ENCODE measurements around the gene IGFBP6.
"Not testable (repeated sequence)": the region's sequence is repeated elsewhere in the genome, so short reads cannot be mapped to it uniquely, and the experiment has no call there.

IGFBP6 gene

DNA sequence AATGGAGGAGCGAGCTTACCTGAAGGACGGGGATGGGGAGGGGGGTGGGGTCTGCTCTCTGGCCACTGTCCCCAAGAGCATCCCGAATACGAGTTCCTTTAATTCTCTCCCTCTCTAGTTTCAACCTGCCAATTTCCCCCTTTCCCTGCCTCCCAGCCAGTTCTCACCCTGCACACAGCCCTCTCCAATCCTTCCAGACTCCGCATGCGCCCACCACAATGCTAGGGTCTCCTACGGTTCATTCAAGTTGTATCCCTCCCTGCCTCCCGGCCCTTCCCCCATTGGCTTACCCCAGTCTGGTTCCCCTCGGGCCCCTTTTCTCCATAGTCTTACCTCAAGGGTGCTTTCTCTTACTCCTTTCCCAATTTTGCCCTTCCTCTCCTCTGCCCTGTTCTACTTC is 708 bp upstream of the IGFBP6 start:
- no peak for DNase-seq (ENCODE audit: low read depth)

DNA sequence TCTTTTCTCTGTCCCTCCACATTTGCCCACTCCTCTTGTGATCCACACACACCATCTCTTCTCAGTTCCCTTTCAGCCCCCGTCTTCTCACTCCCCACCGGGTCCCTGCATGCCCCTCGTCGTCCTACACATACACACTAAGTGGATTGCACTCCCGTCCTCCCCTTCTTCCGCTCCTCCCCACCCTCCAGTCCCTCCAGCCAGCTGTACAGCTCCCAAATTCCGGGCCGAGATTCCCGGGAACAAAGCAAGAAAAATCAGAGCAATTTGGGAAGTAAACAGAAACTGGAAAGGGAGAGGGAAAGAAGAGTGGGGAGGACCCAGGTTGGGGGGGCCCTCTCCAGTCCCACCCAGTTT is 282 bp upstream of the IGFBP6 start:
- DNase-seq (ENCODE audit: low read depth): no peak

GRCh38 chr12:53098354-53098981 is 1.0 kb downstream of the IGFBP6 start:
- peak; percentile 28 for DNase-seq (ENCODE audit: low read depth)

GRCh38 chr12:53099071-53099882 is 1.8 kb downstream of the IGFBP6 start:
- DNase-seq (ENCODE audit: low read depth): peak; percentile 90

- DNase-seq (ENCODE audit: low read depth): no peak
Observed at GRCh38 chr12:53100466-53101151, 3.1 kb downstream of the IGFBP6 start.

DNA sequence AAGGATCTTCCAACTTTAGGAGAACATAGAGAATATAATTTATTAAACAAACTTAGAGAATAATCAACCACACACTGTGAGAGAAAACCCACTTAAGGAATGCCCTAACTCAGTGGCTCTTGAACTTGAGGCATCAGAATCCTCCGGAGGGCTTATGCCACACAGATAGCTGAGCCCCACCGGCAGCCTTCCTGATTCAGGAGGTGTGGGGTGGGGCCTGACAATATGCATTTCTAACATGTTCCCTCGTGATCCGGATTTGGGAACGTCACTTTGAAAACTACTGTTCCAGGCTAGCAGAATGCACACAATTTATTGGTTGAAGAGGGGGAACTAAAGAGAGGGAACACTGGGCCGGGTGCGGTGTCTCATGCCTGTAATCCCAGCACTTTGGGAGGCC is 3.8 kb downstream of the IGFBP6 start:
- no peak for DNase-seq (ENCODE audit: low read depth)

GRCh38 chr12:53101931-53102781 is 4.7 kb downstream of the IGFBP6 start:
- no peak for DNase-seq (ENCODE audit: low read depth)

DNA sequence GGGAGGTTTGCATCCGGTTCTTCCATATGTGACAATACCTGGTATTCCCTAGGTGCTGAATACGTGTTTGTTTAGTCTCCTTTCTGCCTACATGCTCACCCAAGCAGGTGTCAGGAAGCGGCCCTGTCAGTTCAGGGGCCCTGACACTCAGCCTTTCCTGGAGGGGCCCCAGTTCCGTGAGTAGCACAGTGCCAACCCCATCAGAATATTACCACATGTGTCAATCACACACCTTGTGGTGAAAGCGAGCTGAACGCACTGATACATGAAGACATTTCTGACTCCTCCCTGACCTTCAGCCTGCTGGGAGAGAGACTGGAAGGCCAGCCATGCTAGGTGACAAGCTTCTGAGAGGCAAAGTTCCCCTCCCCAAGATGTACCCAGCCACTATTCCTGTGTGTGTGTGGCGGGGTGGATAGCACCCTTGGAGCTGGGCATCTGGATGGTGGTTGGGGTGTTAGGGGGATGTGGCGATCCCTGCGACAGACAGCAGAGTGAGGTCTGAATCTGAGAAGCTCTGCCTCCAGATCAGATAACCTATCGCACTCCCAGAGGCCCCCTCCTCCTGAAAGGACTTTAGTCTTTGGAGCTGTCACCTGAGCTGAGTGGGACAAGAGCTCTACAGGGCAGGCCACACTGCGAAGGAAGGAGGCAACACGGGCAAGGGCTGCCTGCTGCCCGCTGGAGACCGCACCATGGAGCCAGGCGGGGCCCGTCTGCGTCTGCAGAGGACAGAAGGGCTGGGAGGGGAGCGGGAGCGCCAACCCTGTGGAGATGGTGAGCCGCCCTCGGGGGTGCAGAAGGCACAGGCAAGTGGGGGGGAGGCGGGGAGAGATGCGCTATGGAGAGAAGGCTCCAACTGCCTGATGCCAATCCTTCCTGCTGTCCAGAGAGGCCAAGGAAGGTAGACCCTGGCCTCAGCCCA is 5.7 kb downstream of the IGFBP6 start, which contains the start of gene SOAT2:
Gene SOAT2 (plus strand): TSS at position 604 of the 925 bp plus-strand sequence. CDS start 92 bp downstream, at position 696.
- DNase-seq (ENCODE audit: low read depth): peak; percentile 44

DNA sequence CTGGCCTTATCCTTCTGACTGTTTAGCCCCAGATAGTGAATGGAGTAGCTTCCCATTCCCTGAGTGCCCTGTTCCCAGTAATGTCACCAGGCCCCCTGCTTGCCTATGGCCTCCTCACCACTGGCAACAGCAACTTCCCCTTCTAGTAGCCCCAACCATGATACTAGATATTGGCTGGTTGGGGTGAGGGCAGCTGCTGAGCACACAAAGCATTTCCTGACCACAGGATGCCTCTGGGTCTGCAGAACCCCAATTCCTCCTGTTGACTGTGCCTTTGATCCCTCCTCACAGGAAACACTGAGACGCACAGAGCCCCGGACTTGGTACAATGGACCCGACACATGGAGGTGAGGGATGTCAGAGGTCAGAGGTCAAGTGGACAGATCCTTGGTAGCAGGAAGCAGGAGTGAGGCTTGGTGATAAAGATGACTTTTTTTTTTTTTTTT is 6.4 kb downstream of the IGFBP6 start:
- DNase-seq (ENCODE audit: low read depth): no peak

GRCh38 chr12:53105256-53105655 is 7.8 kb downstream of the IGFBP6 start:
- DNase-seq (ENCODE audit: low read depth): no peak

- no peak for DNase-seq (ENCODE audit: low read depth)
Observed at GRCh38 chr12:53105712-53106439, 8.4 kb downstream of the IGFBP6 start.

DNA sequence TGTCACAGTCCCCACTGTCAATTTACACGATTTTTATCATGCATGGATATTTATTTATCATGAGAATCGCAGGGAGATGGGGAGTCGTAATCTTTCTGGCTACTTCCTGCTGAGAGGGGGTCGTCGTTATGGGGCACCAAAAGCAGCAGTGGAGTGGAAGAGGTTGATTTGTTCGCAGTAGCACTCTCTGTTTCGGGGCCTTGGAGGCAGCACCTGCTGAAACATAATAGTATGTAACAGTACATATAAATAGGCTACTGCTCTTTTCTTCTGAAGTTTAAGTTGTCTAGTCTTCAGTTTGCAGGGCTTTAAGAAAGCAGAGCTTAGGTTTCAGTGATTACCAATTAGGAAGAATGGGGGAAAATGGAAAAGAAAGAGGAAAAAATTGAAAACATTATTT is 9.7 kb downstream of the IGFBP6 start:
- no peak for DNase-seq (ENCODE audit: low read depth)

GRCh38 chr12:53112431-53112830 is 15.0 kb downstream of the IGFBP6 start:
- DNase-seq (ENCODE audit: low read depth): not testable (repeated sequence)

DNA sequence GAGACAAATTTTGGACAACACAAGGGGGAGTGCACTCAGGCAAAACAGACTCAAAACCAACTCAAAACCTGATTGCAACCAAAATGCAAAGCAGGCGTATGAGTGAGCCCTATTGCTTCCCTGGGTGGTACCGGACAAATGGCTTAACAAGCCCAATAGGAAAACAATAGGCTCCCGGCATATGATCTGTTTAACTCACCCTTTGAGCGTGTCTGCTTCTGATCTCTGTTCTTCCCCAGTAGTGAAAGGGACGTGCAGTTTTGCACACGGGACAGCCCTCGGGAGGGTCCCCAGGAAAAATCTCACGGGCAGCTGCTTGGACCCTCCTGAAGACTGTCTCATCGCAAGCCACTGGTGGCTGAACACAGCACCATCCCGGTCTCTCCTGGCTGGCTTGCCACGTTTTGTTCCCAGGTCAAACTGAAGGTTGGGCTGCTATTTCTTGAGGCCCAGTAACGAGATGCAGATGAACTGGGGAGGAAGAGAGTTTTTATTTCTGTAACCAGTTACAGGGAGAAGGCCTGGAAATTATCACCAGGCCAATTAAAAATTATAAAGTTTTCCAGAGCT is 15.8 kb downstream of the IGFBP6 start:
- no peak for DNase-seq (ENCODE audit: low read depth)

- no peak for DNase-seq (ENCODE audit: low read depth)
Observed at GRCh38 chr12:53113951-53114350, 16.5 kb downstream of the IGFBP6 start.

DNA sequence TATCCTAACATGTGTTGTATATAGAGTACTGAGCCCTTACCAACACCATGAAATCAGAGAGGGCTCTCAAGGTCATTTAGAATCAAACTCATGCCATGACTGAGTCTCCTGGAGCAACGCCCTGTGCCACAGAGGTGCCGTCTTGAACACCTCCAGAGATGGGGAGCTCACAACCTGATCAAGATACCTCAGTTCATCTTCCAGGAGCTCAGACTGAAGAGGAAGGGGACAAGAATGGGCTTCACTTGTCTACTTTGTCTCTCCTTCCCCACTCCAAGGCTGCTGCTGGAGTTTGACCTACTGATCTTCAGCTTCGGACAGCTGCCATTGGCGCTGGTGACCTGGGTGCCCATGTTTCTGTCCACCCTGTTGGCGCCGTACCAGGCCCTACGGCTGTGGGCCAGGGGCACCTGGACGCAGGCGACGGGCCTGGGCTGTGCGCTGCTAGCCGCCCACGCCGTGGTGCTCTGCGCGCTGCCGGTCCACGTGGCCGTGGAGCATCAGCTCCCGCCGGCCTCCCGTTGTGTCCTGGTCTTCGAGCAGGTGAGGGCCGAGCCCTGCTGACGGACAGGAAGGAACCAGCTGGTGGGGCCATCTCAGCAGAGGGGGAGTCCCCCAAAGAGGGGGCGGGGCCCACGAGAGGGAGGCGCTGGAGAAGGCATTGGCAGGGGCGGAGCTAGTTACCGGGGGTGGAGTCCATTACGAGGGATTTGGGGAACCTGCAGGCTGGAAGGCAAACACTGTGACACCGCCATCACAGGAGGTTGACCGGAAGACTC is 17.8 kb downstream of the IGFBP6 start:
- no peak for DNase-seq (ENCODE audit: low read depth)

GRCh38 chr12:53115891-53116648 is 18.6 kb downstream of the IGFBP6 start:
- DNase-seq (ENCODE audit: low read depth): no peak

- DNase-seq (ENCODE audit: low read depth): no peak
Observed at GRCh38 chr12:53118751-53119300, 21.4 kb downstream of the IGFBP6 start.

Measured in activated gamma-delta T cell treated with anti-CD3 and anti-CD28 coated beads, Interleukin-2, amount 50 U/mL, for 16 hours (primary cell).